ENCODE results near the gene EIF3D.
"Not testable (repeated sequence)": the region's sequence is repeated elsewhere in the genome, so short reads cannot be mapped to it uniquely, and the experiment has no call there.

The EIF3D gene

DNA sequence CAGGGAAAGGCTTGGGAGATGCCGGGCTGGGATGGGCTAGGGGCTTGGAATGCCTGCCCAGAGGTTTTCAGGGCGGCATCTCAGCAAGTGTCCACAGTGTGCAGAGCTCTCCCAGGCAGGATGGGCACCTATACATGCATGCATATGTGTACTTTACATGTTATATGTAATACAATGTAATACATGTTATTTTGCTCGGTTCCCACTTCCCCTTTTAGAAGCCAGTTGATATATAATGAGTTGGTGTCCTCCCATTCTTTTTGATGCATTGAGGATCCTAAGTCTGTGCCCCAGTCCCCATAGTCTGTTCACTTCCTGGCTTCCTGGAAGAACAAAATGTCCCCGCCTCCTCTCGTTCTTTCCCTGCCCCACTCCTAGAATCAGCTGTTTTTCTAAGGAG is 20.1 kb upstream of the EIF3D start:
- DNase-seq (ENCODE audit: low read depth in 2 of 3, low spot score in 2 of 3), result no peak

DNA sequence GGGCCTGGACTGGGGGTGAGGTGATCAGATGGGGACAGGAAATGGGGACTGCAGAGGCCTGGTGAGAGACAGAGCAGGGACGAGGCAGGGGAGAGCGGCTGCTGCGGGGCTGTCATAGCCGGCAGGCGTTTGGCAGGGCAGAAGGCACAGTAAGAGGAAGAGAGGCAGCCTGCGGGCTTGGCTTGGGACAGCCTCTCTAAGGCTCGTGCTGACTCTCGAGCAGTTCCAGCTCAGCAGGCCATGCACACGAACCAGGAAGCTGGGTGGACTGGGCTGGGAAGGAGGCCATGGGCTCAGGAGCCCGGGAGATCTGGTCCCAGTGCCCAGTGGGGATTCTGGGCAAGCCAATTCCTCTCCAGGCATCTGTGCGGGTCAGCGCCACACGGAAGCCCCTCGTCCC is 19.6 kb upstream of the EIF3D start:
- no peak for DNase-seq (ENCODE audit: low read depth in 2 of 3, low spot score in 2 of 3)

DNA sequence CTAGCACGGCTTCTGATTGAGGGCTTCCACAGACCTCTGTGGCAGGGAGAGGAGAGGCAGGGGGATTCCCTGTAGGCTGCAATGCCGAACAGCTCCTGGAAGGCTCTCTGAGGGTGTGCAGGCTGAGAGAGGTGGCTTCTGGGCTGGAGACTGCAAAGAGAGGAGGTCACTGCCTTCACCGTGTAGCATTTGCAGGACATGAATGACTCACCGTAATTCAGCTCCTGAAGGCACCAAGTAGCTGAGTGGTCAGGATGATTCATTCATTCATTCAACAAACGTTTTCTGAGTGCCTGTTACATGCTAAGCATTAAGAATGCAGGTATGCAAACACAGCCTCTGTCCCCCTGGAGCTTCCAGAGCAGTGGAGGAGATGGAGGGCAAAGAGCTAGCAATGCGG is 18.0 kb upstream of the EIF3D start:
- DNase-seq (ENCODE audit: low read depth in 2 of 3, low spot score in 2 of 3), result no peak

DNA sequence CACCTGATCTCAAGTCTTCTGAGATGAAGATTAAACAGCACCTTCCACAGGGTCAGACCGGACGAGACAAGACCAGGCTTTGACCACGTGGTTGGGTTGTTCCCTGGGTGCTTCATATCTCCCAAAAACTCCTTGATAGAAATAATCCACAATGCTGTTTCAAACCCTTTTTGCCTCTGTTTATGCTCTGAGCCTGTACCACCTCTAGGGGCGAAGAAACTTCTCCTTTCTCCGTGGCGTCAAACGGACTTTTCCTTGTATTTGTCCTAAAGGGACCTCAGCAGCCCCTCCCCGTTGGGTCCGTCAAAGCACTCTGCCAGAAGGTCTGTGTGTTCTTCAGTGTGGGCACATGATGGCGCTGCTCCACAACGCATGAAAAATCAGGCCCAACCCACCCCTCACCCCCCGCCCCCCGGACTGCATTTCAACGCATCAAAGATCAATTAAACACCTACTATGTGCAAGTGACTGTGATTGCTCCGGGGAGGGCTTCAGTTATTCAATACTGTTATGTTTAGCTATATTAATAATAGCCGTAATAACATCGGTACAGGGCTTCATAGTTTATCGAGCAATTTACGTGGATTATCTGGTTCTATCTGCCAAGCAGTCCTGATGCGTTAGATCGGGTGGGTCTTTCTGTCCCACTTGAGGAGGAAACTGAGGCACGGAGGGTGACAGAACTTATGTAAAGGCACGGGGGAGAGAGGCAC is 17.3 kb upstream of the EIF3D start:
- DNase-seq (ENCODE audit: low read depth in 2 of 3, low spot score in 2 of 3), result peak in 1 of 3 experiments; percentile 13

DNA sequence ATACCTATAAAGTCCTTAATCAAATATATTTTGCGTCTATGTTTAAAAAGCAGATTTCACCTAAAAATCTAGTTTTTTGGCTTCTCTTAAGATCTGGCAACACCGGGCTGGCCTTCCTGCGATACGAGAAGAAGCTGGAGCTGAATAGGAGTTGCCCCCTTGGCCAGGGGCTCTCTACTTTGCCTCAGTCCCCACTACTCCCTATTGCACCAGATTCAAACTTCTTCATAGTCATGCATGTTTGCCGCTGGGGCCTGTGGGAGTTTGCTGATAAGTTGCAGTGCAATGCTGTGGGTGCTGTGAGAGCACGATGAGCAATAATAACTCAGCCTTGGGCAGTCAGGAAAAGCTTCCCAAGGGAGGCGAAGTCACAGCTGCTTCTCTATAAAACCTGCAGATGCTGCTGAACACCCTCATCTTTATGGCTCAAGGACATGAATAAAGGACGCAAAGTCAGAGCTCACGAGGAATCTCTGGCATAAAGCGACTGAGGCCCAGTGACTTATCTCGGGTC is 15.2 kb upstream of the EIF3D start:
- no peak for DNase-seq (ENCODE audit: low read depth in 2 of 3, low spot score in 2 of 3)

DNA sequence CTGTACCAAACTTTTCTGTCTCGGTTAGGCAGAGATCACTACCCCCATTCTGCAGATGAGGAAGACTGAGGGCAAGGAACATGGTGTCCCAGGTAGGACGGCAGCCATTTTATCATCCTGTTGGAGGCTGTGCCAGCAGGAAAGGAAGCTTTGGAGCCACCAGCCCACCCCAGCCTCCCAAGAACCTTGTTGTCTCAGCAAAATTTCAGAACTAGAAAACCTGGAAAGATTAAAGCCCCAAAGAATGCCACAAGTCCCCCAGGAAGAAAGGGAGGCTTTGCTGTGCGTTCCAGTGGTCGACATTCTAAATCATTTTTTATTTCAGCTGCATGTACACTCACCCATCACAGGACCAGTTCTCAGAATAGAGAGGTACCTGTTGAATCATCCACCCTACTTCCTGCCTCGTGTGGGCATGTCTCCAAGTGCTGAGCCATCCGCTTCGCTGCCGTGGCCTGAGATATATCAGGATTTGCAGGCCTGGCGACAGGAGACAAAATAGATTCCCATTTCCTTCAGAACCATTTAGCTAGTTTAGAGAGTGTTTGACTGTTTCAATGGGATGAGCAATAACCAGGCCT is 13.0 kb upstream of the EIF3D start:
- peak in 1 of 3 experiments; percentile 33 for DNase-seq (ENCODE audit: low read depth in 2 of 3, low spot score in 2 of 3)

DNA sequence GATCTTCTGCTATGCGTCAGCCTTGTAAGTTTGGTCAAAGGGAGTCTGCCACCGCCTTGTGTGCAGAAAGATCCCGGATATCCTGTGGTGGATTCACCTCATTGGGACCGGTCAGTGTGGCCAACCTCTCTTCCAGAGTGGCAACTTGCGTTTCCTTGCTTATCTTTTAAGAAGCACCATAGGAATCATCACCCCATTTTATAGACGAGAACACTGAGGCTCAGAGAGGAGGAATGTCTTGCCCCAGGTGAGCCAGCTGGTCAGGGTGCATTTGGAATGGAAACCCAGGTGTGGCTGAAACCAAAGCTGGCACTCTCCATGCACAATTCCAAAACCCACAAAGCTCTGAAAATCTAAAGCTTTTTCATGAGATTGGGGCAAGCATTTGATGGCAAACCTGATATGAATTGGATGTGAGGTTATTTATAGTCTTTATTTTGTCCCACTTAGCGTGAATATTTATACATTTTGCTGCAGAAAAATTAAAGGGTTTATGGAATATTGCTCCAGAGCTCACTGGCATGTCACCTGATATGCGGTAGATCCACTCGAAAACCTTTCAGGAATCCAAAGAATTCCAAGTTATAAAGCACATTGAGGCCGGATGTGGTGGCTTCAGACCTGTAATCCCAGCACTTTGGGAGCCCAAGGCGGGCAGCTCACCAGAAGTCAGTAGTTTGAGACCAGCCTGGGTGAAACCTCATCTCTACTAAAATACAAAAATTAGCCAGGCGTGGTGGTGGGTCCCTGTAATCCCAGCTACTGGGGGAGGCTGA is 12.1 kb upstream of the EIF3D start:
- no peak for DNase-seq (ENCODE audit: low read depth in 2 of 3, low spot score in 2 of 3)

DNA sequence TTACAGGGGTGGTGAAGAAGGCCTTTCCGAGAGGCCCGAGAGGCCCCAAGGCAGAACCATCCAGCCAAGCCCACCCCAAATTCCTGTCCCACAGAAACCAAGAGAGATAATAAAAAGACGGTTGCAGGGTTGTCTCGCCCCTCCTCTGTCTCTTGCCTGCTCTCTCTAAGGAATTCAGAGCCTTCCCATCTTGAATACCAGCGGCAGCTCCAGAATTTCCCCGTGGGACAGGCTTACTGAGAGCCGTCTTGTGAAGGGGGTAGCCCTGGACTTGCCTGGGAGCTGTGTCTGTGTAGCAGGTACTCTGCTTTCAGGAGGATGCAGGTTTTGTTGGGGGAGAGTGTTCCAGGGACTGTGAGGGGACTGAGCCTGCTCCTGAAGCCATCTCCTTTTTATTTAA is 9.6 kb upstream of the EIF3D start:
- no peak for DNase-seq (ENCODE audit: low read depth in 2 of 3, low spot score in 2 of 3)

DNA sequence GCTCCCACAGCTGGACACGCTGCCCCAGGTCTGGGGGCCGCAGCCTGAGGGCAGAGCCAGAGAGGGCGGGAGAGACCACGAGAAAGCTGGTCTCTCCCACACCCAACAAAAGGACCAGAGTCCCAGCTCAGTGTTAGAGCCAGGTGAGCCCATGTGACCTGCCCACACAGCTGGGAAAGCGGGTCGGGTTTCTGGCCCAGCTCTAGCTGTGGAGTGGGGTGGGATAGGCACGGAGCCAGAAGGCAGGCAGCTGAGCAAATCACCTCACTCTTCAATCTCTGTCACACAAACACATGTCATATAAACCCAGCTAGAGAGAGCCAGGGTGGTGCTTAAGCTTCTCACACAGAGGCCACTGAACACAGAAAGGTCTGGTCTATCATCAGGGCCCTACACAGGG is 7.8 kb upstream of the EIF3D start:
- no peak for DNase-seq (ENCODE audit: low read depth in 2 of 3, low spot score in 2 of 3)

DNA sequence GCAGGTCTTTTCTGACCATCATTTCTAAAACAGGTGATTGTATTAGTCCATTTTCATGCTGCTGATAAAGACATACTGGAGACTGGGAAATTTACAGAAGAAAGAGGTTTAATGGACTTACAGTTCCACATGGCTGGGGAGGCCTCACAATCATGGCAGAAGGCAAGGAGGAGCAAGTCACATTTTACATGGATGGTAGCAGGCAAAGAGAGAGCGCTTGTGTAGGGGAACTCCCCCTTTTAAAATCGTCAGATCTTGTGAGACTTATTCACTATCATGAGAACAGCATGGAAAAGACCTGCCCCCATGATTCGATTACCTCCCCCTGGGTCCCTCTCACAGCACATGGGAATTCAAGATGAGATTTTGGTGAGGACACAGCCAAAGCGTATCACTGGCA is 4.4 kb upstream of the EIF3D start:
- DNase-seq (ENCODE audit: low read depth in 2 of 3, low spot score in 2 of 3), result not testable (repeated sequence)

DNA sequence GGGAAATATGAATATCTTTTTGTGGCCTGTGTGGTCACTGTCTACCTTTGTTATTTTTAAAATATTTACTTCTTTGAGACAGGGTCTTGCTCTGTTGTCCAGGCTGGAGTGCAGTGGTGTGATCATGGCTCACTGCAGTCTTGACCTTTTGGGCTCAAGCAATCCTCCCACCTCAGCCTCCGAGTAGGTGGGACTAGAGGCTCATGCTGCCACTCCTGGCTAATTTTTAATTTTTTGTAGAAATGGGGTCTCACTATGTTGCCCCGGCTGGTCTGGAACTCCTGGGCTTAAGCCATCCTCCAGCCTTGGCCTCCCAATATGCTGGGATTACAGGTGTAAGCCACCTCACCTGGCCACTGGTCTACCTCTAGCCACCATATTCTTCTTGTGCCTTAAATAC is 3.5 kb upstream of the EIF3D start:
- DNase-seq (ENCODE audit: low read depth in 2 of 3, low spot score in 2 of 3), result no peak

DNA sequence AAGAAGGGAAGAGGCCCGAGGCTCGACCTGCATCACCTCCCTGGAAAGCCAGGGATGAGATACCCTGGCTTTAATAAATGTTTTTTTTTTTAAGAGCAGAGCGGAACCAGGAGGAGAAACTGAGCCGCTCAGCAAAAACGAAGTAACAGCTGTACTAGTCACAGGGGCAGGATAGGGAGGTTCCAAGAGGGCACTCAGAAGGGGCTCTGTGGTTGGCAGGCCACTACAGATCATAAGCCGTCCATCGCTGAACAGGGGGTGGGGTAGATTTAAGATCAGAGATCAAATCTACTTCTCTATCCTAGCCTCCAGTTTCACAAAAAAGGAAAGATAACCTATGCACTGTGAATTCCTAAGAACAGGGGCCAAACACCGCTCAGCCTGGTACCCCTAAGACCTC is 625 bp downstream of the EIF3D start:
- no peak for DNase-seq (ENCODE audit: low read depth in 2 of 3, low spot score in 2 of 3)

DNA sequence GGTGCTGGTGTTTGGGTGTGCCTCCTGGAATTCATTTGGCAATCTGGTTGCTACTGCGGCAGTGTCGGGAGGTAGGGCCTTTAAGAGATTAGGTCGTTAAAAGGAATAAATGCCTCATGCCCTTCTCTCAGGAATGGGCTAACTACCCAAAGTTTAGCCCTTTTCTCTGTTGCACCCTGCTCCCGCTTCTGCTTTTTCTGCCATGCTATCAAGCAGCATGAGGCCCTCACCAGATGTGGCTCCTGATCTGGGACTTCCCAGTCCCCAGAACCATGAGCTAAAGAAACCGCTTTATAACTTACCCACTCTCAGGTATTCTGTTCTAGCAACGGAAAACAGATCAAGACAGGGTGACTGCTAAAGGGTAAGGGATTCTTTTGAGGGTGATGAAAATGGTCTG is 6.3 kb downstream of the EIF3D start:
- DNase-seq (ENCODE audit: low read depth in 2 of 3, low spot score in 2 of 3), result no peak

DNA sequence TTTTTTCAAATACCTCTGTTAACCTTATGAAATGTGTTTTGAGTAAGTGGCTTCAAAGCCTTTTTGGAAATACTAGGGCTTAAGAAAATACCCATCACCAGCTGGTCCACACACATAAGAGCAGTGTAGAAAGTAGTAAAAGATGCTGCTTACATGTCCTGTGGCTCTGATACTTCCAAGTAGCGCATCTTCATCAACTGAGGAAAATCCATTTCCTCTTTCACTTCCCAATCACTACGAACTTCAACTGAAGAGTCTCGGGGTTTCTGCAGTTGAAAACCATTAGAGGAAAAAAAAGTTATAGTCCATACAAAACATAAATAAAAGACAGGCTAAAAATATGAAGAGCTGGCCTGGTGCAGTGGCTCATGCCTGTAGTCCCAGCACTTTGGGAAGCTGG is 8.5 kb downstream of the EIF3D start:
- DNase-seq (ENCODE audit: low read depth in 2 of 3, low spot score in 2 of 3), result no peak

DNA sequence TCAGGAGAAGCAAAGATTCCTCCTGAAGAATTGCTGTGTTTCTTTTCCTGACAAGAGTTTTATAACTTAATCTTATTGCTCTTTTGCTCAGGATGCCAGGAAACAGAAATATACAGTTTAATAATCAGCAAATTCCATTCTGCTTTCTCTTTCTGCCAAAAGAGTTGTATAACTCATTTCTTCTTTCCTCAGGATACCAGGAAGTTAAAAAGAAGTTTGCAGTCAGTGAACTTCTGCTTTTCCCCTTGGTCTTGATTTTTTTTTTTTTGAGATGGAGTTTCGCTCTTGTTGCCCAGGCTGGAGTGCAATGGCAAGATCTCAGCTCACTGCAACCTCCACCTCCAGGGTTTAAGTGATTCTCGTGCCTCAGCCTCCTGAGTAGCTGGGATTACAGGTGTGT is 9.1 kb downstream of the EIF3D start:
- not testable (repeated sequence) for DNase-seq (ENCODE audit: low read depth in 2 of 3, low spot score in 2 of 3)

DNA sequence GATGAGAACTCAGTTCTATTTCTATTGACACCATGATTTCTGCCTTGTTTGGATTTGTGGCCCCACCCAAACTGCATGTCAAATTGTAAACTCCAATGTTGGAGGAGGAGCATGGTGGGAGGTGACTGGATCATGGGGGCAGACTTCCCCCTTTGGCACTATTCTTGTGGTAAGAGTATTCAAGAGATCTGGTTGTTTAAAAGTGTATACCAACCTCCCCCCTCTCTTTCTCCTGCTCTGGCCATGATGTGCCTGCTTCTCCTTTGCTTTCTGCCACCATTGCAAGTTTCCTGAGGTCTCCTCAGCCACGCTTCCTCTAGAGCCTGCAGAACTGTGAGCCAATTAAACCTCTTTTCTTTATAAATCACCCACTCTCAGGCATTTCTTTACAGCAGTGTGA is 14.2 kb downstream of the EIF3D start:
- no peak for DNase-seq (ENCODE audit: low read depth in 2 of 3, low spot score in 2 of 3)

DNA sequence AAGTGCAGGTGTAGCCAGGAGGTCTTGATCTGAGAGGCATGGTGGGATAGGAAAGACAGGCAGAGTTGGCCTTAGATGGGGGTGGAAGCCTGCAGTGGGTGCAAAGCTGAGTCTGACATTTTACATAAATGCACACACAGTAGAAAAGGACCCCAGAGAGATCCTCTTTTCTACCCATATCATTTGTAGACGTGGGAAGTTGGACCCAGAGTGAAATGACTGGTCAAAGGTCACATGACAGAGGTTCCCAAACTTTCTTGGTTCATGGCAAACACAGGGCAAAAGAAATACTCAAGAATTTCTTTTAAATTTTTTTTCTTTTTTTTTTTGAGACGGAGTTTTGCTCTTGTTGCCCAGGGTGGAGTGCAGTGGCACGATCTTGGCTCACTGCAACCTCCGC is 16.0 kb downstream of the EIF3D start:
- no peak for DNase-seq (ENCODE audit: low read depth in 2 of 3, low spot score in 2 of 3)

DNA sequence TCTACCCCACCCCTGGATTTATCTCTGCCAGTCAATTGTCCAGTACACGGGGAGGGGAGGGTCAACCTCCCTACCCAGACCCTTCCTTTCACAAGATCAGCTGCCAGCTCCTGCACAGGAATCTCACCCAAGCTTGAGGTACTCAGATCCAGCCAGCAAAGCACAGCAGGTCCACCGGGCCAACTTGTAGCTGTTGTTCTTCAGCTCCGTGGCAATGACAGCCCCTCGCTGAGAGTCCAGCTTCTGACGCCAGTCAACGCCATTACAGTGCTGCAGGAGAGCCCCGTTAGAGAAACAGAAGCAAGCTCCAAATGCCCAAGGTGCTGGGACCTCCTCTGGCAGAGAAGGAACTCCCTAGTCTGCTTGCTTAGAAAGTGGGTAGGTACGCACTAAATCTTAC is 16.6 kb downstream of the EIF3D start:
- DNase-seq (ENCODE audit: low read depth in 2 of 3, low spot score in 2 of 3), result no peak

DNA sequence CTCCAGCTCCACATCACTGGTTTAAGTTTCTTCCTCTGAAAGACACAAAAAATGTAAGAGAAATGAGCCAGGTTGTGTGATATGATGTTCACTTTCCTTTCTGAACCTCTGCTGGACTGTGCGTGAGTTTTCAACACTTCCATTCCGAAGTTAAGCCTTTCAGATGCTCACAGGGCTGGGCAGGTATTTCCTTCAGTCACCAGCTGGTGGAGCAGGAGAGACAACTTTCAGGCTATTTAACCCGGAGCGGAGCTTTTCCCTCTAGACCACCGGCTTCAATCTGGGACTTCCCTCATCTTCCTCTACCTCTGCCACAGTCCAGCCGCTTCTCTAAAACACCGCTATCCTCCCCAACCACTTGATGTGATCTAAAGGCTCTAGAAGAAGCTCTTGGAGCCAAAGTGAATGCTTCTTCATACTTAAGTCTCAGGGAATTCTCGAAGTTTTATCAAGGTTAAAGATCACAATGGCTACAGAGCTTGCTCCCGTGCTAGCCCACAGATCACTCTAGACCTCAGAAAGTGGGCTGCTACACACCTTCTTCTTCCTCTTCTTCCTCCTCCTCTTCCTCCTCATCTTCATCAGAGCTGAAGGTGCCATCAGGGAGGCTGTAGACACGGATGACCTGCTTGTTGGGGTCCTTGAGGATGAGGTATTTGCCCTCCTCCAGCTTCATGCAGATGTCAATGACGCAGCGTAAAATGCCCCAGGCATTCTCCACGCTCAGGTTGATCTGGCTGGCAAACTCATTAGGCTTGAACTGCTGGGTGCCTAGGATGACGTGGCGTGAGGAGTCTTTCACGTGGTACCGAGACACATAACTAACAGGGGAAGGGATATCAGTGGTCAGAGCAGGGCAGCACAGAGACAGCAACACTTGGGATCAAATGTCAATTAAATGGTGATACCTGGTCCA is 17.7 kb downstream of the EIF3D start:
- DNase-seq (ENCODE audit: low read depth in 2 of 3, low spot score in 2 of 3), result no peak

DNA sequence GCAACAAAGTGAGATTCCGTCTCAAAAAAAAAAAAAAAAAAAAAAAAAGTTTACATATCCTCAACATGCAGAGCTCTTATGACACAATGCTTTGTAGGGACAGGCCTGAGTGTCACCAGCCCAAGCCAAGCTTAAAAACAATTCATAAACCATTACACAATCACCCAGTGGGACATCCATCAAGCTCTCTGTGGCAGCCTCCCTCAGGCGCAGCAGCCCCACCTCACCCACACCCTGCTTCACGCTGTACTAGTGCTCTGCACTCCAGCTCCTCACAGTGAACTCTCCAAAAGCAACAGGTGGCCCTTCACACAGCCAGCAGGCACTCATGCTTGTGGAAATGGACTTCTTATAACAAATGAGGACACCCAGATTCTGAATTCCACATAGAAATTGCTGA is 18.6 kb downstream of the EIF3D start:
- no peak for DNase-seq (ENCODE audit: low read depth in 2 of 3, low spot score in 2 of 3)

DNA sequence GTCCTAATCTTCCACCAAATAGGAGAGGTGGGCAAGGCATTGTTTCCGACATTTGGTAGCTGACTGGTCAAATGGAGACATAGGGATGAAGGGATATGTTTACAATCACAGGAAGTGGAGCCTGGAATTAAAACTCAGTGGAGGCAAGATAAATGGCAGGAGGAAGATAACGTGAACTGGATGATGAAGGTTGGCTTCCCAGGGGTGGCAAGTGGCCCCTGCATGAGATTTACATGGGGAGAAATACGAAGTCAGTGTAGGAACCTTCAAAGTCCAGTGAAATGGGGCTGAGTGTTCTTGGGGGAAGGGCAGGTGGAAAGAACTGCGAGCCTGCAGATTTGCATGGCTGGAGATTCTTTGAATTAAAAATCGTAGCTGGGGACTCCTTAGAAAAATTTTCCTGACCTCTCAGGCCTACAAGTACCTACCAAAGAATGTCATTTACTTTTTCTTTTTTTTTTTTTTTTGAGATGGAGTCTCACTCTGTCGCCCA is 21.4 kb downstream of the EIF3D start:
- DNase-seq (ENCODE audit: low read depth in 2 of 3, low spot score in 2 of 3), result no peak
